Body of pancreas (tissue), 4 donors: ENCODE results near the gene NEDD1. TPM values are rescaled to one million over a fixed set of nuclear protein-coding genes. Genes with fewer than 3 reads are reported as not detected.

ENCODE experiments used
- ATAC-seq: fragments of 150-250 bp; one replicate; pipeline ENCODE4 v1.9.1; 2016
- DNase-seq, 4 donors: peaks; one replicate each; pipeline ENCODE4 v3.0.0-alpha.2; 2019
- H3K27ac ChIP-seq, 4 donors: fragments of 200-600 bp; sonication (generic); 1 replicate in 3 of 4; 2 replicates in 1 of 4; pipeline versions ENCODE4 v1.5.1 to v1.6.1; 2016 to 2019; ENCODE audit warnings: mild to moderate bottlenecking in 1 of 4, mixed read lengths in 1 of 4, moderate library complexity in 1 of 4
- H3K27me3 ChIP-seq, 2 donors: fragments of 200-600 bp; sonication (generic); one replicate each; pipeline ENCODE4 v1.6.0; 2016; ENCODE audit warnings: mild to moderate bottlenecking in 1 of 2
- H3K36me3 ChIP-seq, 2 donors: fragments of 200-600 bp; sonication (generic); replicated peaks in 1 of 2; 2 replicates each; pipeline ENCODE4 v1.5.1; 2016; ENCODE audit warnings: low read depth in 2 of 2; ENCODE audit not compliant: insufficient read depth in 1 of 2
- H3K4me1 ChIP-seq: fragments of 200-600 bp; sonication (generic); one replicate; pipeline ENCODE4 v1.6.0; 2016
- H3K4me3 ChIP-seq, 2 donors: fragments of 200-600 bp; sonication (generic); 1 replicate in 1 of 2; 2 replicates in 1 of 2; pipeline ENCODE4 v1.5.1; 2016 to 2019
- H3K9me3 ChIP-seq, 3 donors: fragments of 200-600 bp; sonication (generic); 1 replicate in 2 of 3; 2 replicates in 1 of 3; pipeline ENCODE4 v1.5.1; 2016
- CTCF ChIP-seq, 7 experiments: fragments of 450-650 bp in 4 of 7; fragments of 200-600 bp in 3 of 7; sonication (generic) in 3 of 7; IDR thresholded peaks; one replicate each; pipeline ENCODE4 v1.5.1; 2016 to 2019; ENCODE audit warnings: antibody characterized with exemption in 7 of 7
- POLR2A ChIP-seq, 3 donors: fragments of 450-650 bp; IDR thresholded peaks; one replicate each; pipeline ENCODE4 v1.6.1; 2016; ENCODE audit warnings: antibody characterized with exemption in 3 of 3, mild to moderate bottlenecking in 2 of 3
- whole genome bisulfite sequencing, 2 donors: methylation state at CpG; one replicate each; pipeline ENCODE4 v1.1.5; 2017; 5-methylcytosine and 5-hydroxymethylcytosine counted together
- intact Hi-C: fragments of 100-400 bp; cut with DNase I; formaldehyde crosslinking; loops from one replicate; pipeline ENCODE4 v1.15.1; 2023
- total RNA-seq, 2 donors: library from RNA; depleted of rRNA; stranded (reverse); fragments of >200 nt; gene quantifications; one replicate each; pipeline ENCODE4 v1.1.0, GENCODE V29; 2016

The NEDD1 gene
- 10 to 100 TPM in 1 of 2 donors, 1 to 10 TPM in 1; 7.8 to 15.5 TPM for total RNA-seq

GRCh38 chr12:96906849-96907670 is at the start of gene NEDD1:
Gene NEDD1 (plus strand): TSS chr12:96907257. CDS start chr12:96909760, 2,503 bp downstream.
- H3K27me3 ChIP-seq: no peaks in the 10 kb centered on the region
- DNase-seq (peak; percentile 82 to 87 (median 84)), ATAC-seq (peak; percentile 93)
- H3K27ac ChIP-seq: peak within 1 kb of the TSS; percentile 76 to 90 (median 84)
- TF ChIP-seq CTCF (IDR thresholded peaks at IDR 0.05) (no peak), POLR2A (IDR thresholded peaks at IDR 0.05) (peak; percentile 72 to 77 (median 73))
- H3K9me3 ChIP-seq: no peaks in the 10 kb centered on the region
- peaks cover 14% of the 10 kb centered on the region for H3K4me1 ChIP-seq
- H3K4me3 ChIP-seq: peak within 1 kb of the TSS; percentile 56 to 83
- WGBS, 2 donors: 0 to 1% methylated on average over 15 to 67 of the region's 68 CpGs
- intact Hi-C loops: no loop called here
- no peaks in the 10 kb centered on the region for H3K36me3 ChIP-seq

- no peak overlapping the region for H3K4me3 ChIP-seq
- WGBS, 2 donors: 33 to 44% methylated on average over 1 of the region's 1 CpG
- no peaks in the 10 kb centered on the region for H3K36me3 ChIP-seq
- no peaks in the 10 kb centered on the region for H3K27me3 ChIP-seq
- TF ChIP-seq POLR2A (IDR thresholded peaks at IDR 0.05): no peak
- no peak for TF ChIP-seq CTCF (IDR thresholded peaks at IDR 0.05)
- no peaks in the 10 kb centered on the region for H3K9me3 ChIP-seq
- DNase-seq: no peak
- intact Hi-C loops: no loop called here
- H3K4me1 ChIP-seq: no peaks in the 10 kb centered on the region
- ATAC-seq: no peak
- no peak overlapping the region for H3K27ac ChIP-seq
Measured at GRCh38 chr12:96858162-96858561, 48.9 kb upstream of the NEDD1 start.

DNA sequence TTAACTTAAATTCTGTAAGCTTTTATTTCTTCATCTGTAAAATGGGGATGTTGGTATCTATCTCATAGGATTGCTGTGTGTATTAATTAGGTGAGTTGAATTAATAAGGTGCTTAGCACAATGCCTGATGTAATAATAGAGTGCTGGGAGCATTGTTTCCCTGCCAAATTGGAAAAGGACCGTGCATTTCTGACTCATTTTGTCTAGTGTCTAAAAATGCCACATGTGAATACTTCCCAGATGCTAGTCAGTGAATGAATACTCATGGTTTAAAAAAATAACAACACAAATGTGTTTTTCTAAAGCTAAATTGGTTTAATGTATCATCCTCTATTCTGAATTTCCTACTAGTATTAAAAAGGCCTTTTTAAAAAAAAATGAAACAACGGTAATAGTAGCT is 45.4 kb upstream of the NEDD1 start:
- DNase-seq: no peak
- Histone ChIP-seq H3K4me3 (no peak overlapping the region), H3K4me1 (no peaks in the 10 kb centered on the region), H3K9me3 (no peaks in the 10 kb centered on the region), H3K27ac (no peak overlapping the region), H3K36me3 (no peaks in the 10 kb centered on the region), H3K27me3 (no peaks in the 10 kb centered on the region)
- TF ChIP-seq CTCF (IDR thresholded peaks at IDR 0.05) (no peak), POLR2A (IDR thresholded peaks at IDR 0.05) (no peak)
- WGBS, 2 donors: 59 to 68% methylated on average over 2 of the region's 2 CpGs
- ATAC-seq: no peak
- intact Hi-C loops: no loop called here

DNA sequence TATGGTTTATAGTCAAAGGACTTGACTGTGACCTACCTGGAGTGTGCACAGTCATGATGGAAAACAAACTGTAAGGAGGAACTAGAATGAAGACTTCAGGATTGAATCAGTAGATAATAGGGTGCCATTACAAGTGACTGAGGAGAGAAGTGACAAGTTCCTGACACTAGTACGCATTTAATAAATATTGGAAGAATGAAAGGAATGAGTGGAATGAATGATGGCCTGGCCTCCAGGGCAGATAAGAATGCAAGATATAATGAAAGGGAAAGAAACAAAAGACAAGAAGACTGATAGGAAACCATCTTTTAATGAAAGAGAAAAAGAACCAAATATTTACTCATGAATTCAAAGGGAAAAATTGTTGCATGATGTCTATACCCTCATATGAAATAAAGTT is 44.7 kb upstream of the NEDD1 start:
- no peak for ATAC-seq
- H3K9me3 ChIP-seq: no peaks in the 10 kb centered on the region
- no peak for DNase-seq
- H3K4me3 ChIP-seq: no peak overlapping the region
- no peaks in the 10 kb centered on the region for H3K4me1 ChIP-seq
- no peaks in the 10 kb centered on the region for H3K27me3 ChIP-seq
- no peaks in the 10 kb centered on the region for H3K36me3 ChIP-seq
- TF ChIP-seq CTCF (IDR thresholded peaks at IDR 0.05) (no peak), POLR2A (IDR thresholded peaks at IDR 0.05) (no peak)
- WGBS, 2 donors: 30 to 47% methylated on average over 1 of the region's 1 CpG
- no peak overlapping the region for H3K27ac ChIP-seq
- intact Hi-C loops: no loop called here

GRCh38 chr12:96864335-96864734 is 42.7 kb upstream of the NEDD1 start:
- WGBS, 2 donors: 39 to 66% methylated on average over 4 of the region's 4 CpGs
- H3K4me3 ChIP-seq: no peak overlapping the region
- intact Hi-C loops: no loop called here

More at GRCh38 chr12:96864335-96864734, 42.7 kb upstream of the NEDD1 start:
- Histone ChIP-seq H3K27ac (no peak overlapping the region), H3K36me3 (no peaks in the 10 kb centered on the region), H3K9me3 (no peaks in the 10 kb centered on the region), H3K27me3 (no peaks in the 10 kb centered on the region), H3K4me1 (no peaks in the 10 kb centered on the region)
- ATAC-seq (no peak), DNase-seq (no peak)
- no peak for TF ChIP-seq CTCF (IDR thresholded peaks at IDR 0.05)
